ENCODE results near the gene PRRC2B. TPM values are rescaled to one million over a fixed set of nuclear protein-coding genes. Genes with fewer than 3 reads are reported as not detected.
A peak's percentile ranks its signal among the peaks of the same experiment; 100 is the strongest.

Gene PRRC2B
- total and polyA plus RNA-seq, 3 donors from 2014 or later: 111 to 213 (median 175) TPM

GRCh38 chr9:131423171-131423581 is 29.3 kb downstream of the PRRC2B start:
- intact Hi-C loops (cut with DNase I; ENCODE audit: low total_unique reads): no loop called here
- no peaks in the 10 kb centered on the region for H3K36me3 ChIP-seq (ENCODE audit: low read depth, missing control alignments)
- peaks cover 56% of the 10 kb centered on the region for H3K4me1 ChIP-seq
- no peak overlapping the region for H3K4me3 ChIP-seq
- no peak for TF ChIP-seq POLR2A (IDR thresholded peaks at IDR 0.05)
- TF ChIP-seq CTCF (IDR thresholded peaks at IDR 0.05): no peak
- 22 to 39% methylated on average over 13 to 14 of the region's 14 CpGs for WGBS, 2 donors
- H3K27ac ChIP-seq: peak overlapping the region in 1 of 2 donors; percentile 36
- peak; percentile 70 for DNase-seq
- H3K27me3 ChIP-seq: no peaks in the 10 kb centered on the region
- no peaks in the 10 kb centered on the region for H3K9me3 ChIP-seq

GRCh38 chr9:131426545-131426944 is 32.7 kb downstream of the PRRC2B start:
- H3K27me3 ChIP-seq: no peaks in the 10 kb centered on the region
- H3K9me3 ChIP-seq: no peaks in the 10 kb centered on the region
- no peak for DNase-seq
- no peaks in the 10 kb centered on the region for H3K36me3 ChIP-seq (ENCODE audit: low read depth, missing control alignments)
- TF ChIP-seq CTCF (IDR thresholded peaks at IDR 0.05): no peak
- TF ChIP-seq POLR2A (IDR thresholded peaks at IDR 0.05): no peak
- no peak overlapping the region for H3K27ac ChIP-seq
- 90 to 96% methylated on average over 3 of the region's 3 CpGs for WGBS, 2 donors
- intact Hi-C loops (cut with DNase I; ENCODE audit: low total_unique reads): no loop called here
- H3K4me3 ChIP-seq: no peak overlapping the region
- peaks cover 36% of the 10 kb centered on the region for H3K4me1 ChIP-seq

- TF ChIP-seq POLR2A (IDR thresholded peaks at IDR 0.05): no peak
- TF ChIP-seq CTCF (IDR thresholded peaks at IDR 0.05): no peak
- intact Hi-C loops (cut with DNase I; ENCODE audit: low total_unique reads): no loop called here
- Histone ChIP-seq H3K27me3 (no peaks in the 10 kb centered on the region), H3K27ac (no peak overlapping the region), H3K9me3 (no peaks in the 10 kb centered on the region), H3K4me1 (peaks cover 13% of the 10 kb centered on the region), H3K4me3 (no peak overlapping the region), H3K36me3 (ENCODE audit: low read depth, missing control alignments) (no peaks in the 10 kb centered on the region)
- no peak for DNase-seq
- WGBS, 2 donors: 68 to 78% methylated on average over 10 of the region's 10 CpGs
Observed at GRCh38 chr9:131429121-131430012, 35.5 kb downstream of the PRRC2B start.

GRCh38 chr9:131432050-131432449 is 38.2 kb downstream of the PRRC2B start:
- H3K36me3 ChIP-seq (ENCODE audit: low read depth, missing control alignments): no peaks in the 10 kb centered on the region
- H3K4me3 ChIP-seq: no peak overlapping the region
- H3K4me1 ChIP-seq: peaks cover 24% of the 10 kb centered on the region
- H3K27me3 ChIP-seq: no peaks in the 10 kb centered on the region
- no peak for DNase-seq
- TF ChIP-seq POLR2A (IDR thresholded peaks at IDR 0.05) (no peak), CTCF (IDR thresholded peaks at IDR 0.05) (no peak)
- no peak overlapping the region for H3K27ac ChIP-seq
- WGBS, 2 donors: 75 to 92% methylated on average over 4 of the region's 4 CpGs
- intact Hi-C loops (cut with DNase I; ENCODE audit: low total_unique reads): no loop called here
- H3K9me3 ChIP-seq: no peaks in the 10 kb centered on the region

Measured in testis (tissue), 3 donors.